ENCODE results near the gene CENPO.
"Not testable (repeated sequence)": the region's sequence is repeated elsewhere in the genome, so short reads cannot be mapped to it uniquely, and the experiment has no call there.

DNA sequence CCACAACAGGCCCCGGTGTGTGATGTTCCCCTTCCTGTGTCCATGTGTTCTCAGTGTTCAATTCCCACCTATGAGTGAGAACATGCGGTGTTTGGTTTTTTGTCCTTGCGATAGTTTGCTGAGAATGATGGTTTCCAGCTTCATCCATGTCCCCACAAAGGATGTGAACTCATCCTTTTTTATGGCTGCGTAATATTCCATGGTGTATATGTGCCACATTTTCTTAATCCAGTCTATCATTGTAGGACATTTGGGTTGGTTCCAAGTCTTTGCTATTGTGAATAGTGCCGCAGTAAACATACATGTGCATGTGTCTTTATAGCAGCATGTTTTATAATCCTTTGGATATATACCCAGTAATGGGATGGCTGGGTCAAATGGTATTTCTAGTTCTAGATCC lies 7.3 kb downstream of the CENPO start:
- not testable (repeated sequence) for TF ChIP-seq EZH2phosphoT487 (IDR thresholded peaks at IDR 0.05; ENCODE audit: low read length); CTCF (IDR thresholded peaks at IDR 0.05; ENCODE audit: low read length); EZH2 (optimal IDR thresholded peaks at IDR 0.05; ENCODE audit: low read depth, low read length)
